NCI-H1105 (cell line): Measurements from ENCODE around the gene COL15A1.

Experiments
- DNase-seq: peaks from one replicate; lab custom pipeline; 2025; lab: John Stamatoyannopoulos, UW

COL15A1 gene

DNA sequence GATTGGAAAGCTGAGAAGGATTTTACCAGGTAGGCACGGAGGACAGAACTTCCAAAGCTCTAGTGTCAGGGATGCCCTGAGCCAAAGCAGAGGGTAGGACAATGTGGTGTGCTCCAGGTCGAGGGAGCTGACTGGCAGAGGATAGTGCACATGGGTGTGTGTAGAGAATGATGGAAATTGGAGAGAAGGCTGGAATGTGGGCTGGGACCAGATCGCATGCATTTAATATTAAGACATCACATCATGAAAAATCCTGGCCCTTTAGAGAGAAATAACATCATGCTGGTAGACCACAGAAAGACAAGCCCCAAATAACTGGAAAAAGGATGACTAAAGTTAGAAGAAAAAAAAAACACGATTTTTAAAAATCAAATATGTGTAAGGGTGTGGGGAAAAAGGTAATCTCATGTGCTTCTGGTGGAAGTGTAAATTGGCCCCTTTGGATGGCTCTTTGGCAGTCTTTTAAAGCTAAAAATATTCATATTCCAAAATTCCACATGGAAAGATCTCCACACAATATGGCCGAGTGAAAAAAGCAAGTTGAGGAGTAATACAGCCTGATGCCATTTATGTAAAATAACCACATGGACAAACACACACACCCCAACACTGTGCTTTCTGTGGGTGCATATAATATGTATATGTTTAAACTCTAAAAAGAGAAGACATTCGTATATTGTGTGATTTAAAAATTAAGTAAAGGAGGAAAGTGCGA is 94.2 kb downstream of the COL15A1 start:
- no peak for DNase-seq

DNA sequence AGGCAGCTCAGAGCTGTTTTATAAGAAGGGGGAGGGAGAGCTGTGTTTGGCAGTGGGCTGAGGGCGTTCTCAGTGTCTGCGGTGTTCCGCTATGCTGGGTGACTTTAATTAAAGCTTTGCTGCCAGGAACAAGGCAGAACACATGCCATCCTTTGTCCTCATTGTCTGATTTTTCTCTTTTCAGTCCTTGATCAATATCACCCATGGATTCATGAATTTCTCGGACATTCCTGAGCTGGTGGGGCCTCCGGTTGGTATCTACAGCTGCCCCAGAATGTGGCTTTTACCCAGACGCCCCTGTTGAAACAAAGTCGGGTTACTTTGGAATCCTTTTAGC is 94.7 kb downstream of the COL15A1 start:
- DNase-seq: no peak

GRCh38 chr9:99039505-99040182 is 95.9 kb downstream of the COL15A1 start:
- no peak for DNase-seq

DNA sequence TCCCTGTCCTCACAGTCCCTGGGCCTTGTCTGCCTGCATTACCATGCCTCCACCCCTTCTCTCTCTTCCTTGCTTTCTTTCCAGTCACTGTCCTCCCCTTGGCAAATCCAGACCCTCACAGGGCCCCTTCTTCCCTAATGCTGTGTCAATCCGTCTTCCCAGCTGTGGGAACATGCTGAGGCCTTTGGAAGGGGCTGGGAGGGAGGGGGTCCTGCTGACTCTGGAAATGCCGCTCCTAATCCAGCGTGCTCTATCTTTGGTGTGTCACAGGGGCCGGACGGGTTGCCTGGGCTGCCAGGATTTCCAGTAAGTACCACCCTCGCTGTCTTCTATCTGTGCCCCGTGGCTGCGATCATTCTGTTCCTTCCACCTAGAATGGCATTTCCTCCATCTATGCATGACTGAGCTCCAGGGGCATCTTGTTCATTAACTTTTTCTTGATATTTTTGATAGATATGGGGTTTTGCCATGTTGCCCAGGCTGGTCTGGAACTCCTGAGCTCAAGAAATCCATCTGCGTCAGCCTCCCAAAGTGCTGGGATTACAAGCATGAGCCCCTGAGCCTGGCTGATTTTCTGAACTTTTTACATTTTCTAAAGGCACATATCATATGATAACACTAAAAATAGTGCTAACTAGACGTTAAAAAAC is 96.7 kb downstream of the COL15A1 start:
- no peak for DNase-seq

GRCh38 chr9:99040911-99041582 is 97.3 kb downstream of the COL15A1 start:
- DNase-seq: no peak

GRCh38 chr9:99041618-99042017 is 97.9 kb downstream of the COL15A1 start:
- DNase-seq: no peak

DNA sequence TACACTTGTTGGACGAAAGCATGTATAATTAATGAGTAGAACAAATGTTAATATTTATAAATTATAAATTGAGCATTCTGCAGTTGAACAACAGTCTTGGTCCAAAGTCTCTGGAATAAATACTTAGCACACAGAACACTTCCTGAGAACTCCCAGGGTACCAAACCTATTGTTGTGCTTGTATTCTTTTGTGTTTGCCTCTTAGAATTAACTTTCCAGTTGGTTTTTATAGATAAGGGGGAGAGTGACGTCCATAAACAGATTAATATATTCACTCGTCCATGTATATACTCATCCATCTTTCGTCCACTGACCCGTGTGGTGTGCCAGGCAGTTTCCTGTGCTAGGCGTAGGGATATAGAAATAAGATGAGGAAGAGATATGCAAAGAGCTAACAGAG is 98.9 kb downstream of the COL15A1 start:
- no peak for DNase-seq

DNA sequence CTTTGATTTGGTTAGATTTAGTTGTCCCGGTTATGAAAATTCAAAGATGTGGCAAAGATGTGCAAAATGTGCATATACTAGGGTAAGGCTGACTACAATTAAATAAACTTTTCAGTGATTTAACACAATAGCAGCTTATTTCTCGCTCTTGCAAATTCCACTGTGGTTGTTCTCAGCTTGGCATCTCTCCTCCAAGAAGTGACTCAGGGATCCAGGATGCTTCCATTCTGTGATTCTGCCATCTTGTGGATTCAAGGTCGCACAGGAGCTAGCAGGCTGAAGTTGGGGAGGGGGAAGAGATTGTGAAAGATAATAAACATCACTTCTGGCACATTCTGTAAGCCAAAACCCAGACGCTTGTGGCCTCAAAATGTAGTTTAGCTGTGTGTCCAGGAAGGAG is 101.1 kb downstream of the COL15A1 start:
- DNase-seq: no peak

DNA sequence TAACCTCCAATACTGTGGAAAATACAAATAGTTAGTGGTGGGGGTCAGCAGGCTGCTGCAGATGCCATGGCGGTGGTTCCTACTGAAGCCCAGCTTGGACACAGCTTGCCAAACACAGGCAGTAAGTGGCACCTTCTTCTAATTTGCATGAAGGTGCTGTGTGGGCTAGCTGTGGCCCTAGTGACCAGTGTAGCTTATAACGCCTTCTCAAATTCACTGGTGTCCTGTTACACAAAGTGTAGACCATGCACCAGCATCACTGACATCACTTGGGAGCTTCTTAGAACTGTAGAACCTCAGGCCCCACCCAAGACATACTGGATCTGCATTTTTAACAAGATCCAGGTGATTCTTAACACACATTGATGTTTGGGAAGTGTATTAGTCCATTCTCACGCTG is 102.4 kb downstream of the COL15A1 start:
- no peak for DNase-seq

DNA sequence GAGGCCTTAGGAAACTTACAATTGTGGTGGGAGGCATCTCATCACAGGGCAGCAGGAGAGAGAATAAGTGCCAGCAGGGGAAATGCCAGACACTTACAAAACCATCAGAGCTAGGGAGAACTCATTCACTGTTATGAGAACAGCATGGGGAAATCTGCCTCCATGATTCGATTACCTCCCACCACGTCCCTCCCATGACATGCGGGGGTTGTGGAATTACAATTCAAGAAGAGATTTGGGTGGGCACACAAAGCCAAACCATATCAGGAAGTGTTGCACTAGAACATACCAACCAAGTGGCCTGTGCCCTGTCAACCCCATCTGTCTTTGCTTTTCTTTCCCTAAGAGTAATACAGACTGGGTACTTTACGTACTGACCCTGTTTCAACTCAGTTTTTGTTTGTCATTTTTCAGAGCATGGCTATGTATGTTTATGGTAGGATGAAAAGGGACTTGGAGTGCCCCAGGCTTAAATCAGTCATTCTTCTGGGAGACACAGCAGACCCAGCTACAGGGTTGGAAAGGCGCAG is 102.9 kb downstream of the COL15A1 start:
- DNase-seq: no peak

GRCh38 chr9:99049228-99049627 is 105.5 kb downstream of the COL15A1 start:
- no peak for DNase-seq

GRCh38 chr9:99049641-99050040 is 105.9 kb downstream of the COL15A1 start:
- DNase-seq: no peak

DNA sequence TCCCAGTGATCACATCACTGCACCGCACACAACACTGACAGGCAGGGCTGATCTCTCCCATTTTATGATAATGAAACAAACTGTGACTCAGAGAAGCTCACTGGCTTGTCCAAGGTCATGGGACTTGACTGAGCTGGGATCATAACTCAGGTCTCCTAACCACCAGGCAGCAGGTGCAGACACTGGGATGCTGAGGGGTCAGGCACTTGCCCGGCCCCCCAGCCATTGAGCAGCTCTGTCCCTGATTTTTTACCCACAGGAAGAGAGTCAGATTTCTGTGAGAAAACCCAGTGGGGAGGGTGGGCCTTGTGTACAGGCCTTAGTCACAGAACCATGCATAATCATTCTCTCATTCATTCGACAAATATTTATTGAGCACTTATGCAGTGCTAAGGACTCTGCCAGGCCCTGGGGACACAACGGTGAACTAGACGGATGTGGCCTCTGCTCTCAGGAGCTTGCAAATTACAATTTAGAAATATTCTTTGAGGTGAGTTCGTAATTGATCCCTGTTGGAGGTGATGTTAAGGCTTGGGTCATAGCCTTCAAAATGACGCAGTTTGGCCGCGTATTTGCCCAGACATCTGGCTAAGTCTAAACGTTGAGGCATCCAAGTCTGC is 106.7 kb downstream of the COL15A1 start:
- no peak for DNase-seq

- DNase-seq: no peak
Observed at GRCh38 chr9:99050924-99051323, 107.2 kb downstream of the COL15A1 start.

DNA sequence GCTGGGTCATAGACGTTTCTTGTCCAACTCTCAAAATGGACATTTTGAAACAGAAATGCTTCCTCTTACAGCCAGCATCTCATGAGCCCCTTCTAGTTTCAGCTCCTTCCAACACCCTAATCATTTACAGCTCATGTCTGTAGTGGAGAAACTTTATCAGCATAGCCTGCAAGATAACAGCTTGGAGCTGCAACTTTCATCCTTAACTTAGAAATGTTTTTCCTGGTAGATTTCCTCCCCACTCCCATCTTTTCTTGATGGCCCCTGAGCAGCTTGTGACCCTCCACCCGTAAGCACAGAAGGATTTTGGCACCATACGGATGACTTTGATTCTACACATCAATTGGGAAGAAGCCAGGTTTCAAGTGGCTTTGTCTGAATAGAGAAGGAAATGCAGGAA is 107.7 kb downstream of the COL15A1 start:
- DNase-seq: no peak

DNA sequence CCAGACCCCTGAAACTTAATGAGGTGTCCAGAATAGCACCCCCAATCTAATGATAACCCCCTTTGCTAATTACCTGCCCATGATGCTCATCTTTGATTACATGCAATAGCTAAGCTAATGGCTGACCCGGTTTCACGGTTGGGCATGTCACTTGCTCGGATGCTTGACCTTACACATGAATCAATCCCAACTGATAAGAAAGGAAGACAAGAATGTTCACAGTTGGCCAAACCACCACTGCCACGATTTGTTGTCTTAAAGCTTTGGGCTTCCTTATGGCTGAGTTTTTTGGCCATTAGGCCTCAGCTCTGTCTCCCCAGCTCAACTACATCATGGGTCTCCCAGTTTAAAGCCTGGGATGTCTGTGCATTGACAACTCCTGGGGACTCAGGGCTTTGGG is 108.1 kb downstream of the COL15A1 start:
- DNase-seq: no peak

DNA sequence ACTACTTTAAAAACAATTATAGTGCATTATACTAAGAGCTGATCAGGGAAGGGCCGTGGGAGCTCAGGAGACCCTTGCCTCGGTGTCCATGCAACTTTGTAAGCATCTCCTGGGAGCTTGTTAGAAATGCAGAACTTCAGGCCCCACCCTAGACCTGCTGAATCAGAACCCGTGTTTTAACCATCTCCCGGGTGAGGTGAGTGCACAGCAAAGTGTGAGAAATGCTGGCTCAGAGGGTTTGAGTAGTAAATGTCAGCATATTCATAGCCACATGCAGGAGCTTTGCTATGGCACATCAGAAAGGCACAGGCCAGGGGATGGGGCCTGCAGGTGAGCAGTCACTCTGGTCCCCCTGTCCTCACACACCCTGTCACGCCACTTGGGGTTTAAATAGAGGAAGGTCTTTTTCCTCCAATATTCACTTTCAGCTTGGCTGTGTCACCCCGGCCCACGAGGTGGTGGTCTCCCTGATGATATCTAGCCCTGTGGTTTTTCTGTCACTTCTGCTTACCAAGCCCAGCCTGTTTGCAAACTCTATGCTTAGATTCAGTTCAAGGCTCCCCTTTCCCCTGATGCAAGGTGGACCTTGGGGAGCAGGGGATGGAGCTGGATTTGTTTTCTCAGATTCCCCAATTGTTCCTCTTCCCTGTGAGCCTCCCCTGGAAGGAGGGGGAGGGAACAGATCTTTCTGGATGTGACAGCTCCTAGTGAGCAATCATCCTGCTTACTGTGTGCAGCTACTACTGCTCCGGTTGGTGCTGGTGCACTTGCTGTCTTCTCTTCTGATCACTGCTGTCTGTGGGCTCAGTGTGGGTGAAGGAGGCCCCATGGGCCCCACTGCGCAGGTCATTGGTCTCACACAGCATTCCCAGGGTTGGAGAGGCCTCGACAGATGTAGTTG is 109.4 kb downstream of the COL15A1 start:
- DNase-seq: no peak

- DNase-seq: no peak
Observed at GRCh38 chr9:99054581-99054980, 110.9 kb downstream of the COL15A1 start.

DNA sequence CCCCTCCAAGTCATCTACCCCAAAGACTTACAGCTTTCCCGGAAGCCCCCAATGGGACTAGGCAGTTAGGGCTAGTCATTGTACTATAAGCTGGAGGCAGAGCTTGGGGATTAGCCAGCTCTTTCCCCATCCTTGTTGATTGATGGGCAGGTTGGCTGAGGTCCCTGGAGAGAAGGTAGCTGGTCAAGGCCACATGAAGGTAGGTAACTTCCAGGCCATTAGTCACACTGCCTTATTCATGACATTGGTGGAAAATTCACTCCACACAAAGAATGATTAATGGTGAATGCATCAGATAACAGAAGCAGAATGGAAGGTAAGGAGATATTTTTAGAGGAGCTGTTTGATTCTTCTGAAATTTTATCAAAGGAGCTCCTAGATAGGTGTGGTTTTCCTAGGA is 111.7 kb downstream of the COL15A1 start:
- no peak for DNase-seq

- DNase-seq: no peak
Observed at GRCh38 chr9:99056186-99056585, 112.5 kb downstream of the COL15A1 start.
